ENCODE results near the gene KREMEN1.
"Not testable (repeated sequence)": the region's sequence is repeated elsewhere in the genome, so short reads cannot be mapped to it uniquely, and the experiment has no call there.

Gene KREMEN1, protein sequence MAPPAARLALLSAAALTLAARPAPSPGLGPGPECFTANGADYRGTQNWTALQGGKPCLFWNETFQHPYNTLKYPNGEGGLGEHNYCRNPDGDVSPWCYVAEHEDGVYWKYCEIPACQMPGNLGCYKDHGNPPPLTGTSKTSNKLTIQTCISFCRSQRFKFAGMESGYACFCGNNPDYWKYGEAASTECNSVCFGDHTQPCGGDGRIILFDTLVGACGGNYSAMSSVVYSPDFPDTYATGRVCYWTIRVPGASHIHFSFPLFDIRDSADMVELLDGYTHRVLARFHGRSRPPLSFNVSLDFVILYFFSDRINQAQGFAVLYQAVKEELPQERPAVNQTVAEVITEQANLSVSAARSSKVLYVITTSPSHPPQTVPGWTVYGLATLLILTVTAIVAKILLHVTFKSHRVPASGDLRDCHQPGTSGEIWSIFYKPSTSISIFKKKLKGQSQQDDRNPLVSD

DNA sequence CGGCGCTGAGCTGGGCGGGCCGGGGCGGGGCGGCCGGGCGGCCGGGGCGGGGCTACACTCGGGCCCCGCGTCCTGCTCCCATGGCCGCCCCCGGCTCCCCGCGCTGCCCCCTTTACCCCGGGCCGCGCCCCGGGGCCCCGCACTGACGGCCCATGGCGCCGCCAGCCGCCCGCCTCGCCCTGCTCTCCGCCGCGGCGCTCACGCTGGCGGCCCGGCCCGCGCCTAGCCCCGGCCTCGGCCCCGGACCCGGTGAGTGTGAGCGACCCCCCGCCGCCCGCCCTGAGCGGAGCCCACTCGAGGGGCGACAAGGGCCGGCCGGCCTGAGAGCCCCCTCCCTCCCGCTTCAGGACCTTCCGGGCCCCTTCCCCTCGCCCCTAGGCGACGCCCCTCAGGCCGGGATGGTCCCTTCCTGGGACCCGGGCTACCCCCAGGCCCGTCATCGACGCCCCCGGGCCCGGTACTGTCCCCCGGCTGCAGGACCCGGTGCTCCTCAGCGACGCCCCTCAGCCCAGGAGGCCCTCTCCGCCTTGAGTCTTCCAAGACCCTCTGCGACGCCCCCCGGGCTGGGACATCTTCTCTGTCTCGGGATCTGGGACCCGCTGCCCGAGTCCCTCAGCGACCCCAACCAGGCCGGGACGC, at the start of gene KREMEN1:
TSS of gene KREMEN1 (plus strand) at position 57 of the 639 bp plus-strand sequence. CDS start at position 153, 96 bp downstream.
- DNase-seq = no peak

DNA sequence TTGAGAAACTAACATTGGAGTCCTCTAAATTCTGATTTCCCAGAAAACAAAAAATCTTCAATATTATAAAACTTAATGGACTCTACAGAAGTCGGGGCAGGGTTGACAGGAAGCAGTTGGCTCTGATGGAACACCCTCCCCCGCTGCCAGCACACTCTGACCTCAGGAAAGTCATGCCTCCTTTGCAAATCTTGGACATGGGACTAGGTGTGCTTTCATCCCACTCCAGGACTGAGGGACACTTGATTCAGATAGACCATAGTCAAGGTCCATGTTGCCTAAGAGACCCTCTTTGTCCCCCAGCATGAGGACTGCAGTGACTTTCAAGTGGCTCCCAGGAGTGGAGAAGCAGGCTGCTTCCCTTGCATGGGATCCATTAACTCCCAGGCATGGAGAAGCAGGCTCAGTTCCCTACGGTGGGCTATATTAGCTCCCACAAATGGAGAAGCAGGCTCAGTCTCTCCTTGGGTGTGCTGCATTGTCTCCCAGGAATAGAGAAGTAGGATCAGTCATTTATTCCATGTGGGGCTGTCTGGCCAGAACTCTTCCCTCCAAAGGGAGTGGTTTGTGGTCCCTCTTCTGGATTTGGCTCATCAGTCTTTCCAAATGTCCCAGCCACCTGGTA, 49.6 kb upstream of the KREMEN1 start:
- DNase-seq = no peak

DNA sequence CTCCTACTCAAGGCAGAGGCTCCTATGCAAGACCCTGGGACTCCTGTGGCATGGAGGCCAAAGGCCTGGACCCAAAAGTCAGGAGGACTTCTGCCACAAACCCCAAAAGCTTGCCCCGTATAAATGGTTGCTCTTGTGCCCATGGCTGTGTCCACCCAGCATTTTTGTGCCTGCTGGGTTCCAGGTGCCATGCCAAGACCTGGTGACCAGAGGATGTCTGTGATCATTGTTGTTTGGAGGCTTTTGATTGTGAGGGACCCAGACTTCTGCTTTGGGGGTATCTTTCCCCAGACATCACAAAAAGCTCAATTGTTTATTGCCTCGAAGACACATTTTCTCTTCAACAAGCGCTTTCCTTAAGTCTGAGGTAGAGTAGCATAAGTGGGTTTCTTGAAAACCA, 46.3 kb upstream of the KREMEN1 start:
- no peak for DNase-seq

DNA sequence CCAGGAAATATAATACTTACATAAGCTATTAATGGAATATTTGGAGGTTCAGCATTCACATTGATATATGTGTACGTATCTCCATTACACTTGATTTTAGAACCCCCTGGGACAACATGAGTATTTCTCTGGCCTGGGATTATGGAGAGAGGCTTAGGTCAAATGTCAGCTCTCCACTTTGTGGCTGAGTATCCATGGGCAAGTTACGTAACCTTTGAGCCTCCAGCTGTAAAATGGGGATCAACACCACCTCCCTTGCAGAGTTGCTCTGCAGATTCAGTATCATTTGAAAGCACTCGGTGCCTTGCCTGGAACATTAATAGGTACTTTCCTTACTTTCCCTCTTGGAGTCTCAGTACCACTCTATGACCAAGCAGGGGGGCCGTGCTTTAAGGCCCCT, 44.4 kb upstream of the KREMEN1 start:
- DNase-seq = no peak

DNA sequence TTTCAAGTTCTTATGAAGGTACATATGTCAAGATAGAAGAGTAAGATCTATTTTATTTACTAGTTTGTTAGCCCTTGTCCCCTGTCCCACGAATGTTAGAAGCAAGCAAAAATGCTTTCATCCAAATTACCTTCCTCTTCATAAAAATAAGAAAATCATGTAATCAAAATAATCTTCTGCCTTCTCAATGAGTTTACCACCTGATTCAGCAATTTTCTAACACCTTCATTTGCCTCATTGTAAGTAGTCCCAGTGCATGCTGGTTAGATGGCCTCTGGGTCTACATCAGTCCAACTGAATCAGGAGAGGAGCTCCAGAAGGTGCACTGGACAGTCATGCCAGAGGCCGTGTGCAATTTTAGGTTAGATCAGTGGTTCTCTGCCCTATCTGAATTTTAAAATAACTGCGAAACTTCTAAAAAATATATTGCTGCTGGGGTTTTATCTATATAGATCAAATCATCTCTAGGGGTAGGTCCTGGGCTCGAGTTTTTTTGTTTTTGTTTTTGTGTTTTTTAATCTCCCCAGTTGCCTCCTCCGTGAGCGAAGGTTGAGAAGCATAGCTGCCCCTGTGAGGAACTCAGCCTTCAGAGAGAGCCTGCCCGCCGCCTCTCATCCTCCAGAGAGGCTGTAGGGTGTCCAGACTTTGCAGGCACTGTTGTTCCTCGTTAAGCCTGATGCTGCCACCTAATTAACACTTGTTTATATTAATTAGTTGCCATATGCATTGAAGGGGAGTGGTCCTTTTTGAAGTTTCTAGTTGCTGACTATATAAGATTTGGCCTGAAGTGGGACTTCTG, 43.4 kb upstream of the KREMEN1 start:
- DNase-seq = no peak

DNA sequence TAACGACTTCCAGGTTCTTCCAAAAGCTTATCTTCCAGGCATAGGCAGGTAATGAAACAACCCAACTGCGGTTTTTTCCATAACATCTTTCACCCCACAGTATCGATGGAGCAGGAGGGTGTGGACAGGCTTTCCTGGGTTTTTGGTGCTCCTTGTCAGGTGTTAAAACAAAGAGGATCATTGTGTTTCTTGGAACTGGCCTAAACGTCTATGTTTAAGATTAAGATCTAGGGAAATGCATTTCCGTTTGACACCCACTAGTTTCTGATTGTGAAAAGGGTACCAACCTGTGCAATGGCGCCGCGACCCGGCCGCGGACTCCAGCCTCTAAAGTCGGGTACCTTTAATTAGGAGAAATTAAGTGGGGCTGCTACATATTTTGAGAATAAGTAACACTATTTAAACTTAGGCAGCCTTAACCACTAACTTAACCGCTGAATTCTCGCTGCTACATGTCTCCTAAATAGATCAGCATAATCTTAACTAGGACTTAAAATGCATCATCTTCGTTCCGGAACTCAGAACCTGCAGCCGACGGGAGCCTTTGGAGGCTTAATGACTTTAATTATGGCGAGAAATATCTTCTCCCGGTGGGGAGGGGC, 42.7 kb upstream of the KREMEN1 start:
- no peak for DNase-seq

DNA sequence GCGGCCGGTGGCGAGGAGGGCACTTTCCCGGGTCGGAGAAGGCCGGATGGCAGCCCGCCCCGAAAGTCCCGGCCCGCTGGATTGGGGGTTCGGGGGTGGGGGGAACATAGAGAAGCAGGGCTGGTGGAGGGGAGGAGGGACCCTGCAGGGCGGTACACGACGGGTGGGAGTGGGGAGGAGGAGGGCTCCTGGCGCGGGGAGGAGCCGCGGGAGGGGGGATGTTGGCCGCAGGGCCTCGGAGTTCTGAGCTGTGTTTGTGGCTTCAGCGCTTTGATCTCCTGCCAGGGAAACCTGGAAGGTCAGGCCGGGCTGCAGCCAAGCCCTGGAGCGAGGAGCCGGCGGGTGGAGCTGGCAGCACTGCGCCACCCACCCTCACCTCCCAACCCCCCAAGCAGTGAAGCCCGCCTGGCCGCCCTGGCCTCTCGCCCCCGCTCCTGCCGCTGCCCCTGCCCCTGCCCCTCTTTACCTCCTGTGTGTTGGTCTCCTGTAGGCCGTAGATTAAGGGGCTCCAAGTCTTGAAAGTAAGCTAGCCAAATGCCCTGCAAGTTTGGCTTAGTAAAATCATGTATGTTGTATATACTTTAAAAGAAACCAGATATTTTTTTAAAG, 42.1 kb upstream of the KREMEN1 start:
- no peak for DNase-seq

DNA sequence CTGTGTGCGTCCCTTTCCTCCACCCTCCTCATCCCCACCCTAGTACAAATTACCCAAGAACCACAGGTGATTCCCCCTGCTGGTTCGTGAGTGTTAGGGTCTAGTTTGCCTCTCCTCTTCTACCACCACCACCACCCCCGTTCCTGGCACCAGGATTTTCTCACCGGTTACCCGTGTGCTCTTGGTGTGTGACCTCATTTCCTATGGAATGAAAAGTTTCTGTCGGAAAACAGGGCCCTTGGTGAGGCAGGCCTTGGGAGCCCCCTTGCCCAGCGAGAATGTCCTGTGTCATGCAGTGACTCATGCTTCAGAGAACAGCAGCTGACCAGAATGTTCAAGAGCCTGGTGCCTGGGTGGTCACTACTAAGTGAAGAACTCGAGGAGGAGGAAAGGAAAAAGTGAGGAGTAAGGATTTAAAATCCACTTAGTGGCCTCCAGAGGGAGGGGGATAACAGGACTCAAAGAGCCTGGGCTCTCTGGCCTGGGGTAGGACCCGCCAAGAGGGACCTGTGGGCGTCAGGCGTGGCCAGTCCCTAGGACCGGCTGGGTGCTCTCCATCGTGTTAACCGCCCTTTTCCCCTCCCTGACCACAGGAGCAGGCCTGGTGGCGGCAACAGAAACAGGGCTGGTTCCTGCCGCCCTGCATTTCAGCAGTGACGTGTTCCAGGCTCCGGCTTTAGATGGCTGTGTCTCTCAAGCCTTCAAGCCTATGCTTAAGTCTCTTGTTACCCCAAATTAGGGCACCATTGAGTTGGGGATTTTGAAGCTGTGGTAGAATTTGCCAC, 41.4 kb upstream of the KREMEN1 start:
- no peak for DNase-seq

DNA sequence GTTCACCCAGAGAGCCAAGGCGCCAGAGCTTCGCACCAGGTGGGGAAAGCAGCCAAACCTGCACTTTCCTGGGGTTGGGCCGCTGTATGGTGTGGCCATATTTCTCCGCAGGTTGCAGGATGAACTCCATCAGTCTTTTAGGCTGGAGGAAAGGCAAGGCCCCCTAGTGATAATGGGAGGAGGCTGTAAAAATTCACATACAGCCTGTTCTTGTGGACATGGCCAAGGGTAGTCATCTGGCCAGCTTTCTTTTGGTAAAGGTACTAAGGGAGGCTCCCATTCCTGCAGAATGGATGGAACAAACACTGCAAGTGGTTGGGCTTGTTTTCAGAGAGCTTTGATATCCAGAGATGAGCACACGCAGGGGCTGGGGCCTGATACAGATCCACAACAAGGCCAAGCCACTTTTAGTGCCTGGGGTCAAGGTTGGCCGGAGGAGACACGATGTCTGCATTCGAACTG, 40.8 kb upstream of the KREMEN1 start:
- no peak for DNase-seq

DNA sequence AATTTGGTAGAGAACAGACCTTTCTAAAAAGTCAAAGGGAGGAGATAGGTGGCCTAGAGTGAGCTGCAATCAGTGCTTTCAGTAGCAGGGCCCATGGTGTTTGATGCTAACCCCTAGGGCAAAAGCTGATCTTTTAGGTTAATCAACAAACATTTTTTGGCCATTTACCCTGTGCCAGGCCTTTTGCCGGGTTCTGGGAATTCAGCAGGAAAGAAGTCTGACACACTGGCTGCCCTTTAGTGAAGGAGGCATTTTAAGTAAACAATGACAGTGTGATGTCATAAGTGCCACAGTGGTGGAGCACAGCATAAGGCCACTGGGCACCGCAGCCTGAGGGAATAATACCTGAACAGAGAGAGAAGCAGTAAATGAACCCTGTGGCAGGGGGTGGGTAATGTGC, 40.3 kb upstream of the KREMEN1 start:
- DNase-seq = no peak

DNA sequence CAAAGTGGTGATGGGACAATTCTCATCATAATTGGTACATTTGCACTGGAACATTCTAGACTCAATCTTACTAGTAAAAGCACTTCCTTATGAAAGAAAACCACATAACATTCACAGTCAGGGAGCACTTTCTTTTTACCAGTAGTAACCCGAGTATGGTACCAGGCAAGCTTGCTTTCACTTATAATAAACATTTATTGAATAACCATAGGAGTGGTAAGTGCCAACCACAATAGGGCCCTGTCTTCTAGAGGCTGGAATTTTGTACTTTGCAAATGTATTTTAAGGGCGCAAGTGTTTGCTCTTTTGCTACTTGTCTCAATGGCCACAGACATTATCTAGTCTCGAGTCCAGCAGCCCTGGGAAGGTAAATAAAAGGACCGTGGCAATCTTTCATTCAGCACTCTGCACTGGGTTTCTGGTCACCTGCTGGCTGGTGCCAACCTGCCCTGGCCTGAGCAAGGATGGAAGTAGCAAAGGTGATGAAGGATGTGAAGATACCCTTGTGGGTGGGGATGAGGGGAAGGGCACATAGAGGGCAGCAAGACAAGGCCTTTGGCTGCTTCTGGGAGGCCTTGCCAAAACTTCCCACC, 35.4 kb upstream of the KREMEN1 start:
- DNase-seq = no peak

DNA sequence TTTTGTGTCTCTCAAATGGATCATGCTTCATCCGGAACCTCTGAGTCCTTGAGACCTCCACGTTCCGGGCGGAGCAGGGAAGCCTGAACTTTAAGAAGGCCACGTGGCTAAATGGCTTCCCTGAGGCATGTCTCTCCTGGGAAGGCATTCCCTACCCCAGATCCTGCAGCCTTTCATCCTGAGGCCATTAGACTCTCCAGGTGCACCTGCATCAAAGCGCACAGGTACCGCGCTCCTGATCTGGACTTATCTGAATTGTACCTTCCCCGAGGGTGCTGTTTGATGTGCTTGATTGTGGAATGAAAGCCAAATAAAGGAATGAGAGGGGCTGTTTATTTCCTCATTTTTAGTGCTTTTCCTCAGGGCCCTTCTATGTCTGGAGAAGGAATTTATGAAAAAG, 33.7 kb upstream of the KREMEN1 start:
- no peak for DNase-seq

DNA sequence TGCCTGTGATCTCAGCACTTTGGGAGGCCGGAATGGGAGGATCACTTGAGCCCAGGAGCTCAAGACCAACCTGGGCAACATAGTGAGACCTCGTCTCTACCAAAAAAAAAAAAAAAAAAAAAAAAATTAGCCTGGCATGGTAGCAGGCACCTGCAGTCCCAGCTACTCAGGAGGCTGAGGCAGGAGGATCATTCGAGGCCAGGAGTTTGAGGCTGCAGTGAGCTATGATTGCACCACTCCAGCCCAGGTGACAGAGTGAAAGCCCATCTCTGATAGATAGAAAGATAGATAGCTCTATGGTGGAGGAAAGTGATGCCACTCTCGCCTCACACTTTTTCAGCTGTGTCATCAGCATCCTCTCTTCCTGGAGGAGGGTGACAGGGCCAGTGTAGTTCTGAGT, 33.2 kb upstream of the KREMEN1 start:
- not testable (repeated sequence) for DNase-seq

DNA sequence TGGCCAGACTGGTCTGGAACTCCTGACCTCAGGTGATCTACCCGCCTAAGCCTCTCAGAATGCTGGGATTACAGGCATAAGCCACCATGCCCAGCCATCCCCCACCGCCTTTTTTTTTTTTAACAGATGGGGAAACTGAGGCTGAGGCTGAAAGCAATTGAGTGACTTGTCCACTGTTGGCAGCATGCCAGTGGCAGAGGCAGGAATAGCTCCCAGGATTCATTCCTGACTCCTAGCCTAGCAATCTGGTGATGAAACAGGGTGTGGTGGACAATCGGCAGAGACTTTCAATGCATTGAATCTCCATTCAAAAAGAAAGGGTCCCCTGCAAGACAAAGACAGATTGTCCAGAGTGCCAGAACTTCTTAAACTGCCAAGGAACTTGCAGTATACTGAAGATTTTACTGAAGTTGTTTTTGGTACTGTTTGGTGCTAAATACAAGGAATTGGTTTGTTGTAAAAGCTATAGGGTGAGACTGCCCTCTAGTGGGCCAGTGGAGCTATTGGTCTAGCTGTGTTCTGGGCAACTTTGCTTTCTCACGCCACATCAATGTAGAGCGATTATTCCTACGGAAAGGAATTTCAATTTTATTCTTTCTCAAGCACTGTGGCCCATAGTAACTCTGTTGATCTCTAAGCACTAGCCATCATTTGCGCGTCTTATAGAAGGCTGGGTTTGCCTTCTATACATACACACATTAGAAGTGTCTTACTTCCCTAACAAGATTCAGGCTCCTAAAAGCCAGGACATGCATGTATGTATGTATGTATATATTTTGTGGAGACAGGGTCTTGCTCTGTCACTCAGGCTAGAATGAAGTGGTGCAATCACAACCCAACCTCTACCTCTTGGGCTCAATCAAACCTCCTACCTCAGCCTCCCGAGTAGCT, 32.2 kb upstream of the KREMEN1 start:
- peak; percentile 72 for DNase-seq

DNA sequence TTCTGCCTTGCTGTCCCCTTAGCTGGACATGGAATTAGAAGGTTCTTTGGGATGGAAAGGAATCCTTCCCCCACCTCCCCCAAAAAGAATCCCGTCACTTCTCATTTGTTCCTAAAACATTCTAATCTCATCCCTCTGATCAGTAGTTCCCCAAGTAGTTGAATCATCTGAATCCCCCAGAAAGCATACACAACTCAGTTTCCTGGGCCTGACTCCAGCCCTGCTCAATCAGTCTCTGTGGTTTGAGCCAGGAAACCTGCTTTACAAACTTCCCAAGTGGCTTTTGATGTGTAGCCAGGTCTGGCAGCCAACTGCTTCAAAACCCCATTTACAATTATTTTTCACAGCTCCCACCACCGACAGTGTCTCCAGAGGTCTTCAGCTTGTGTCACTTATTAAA, 31.4 kb upstream of the KREMEN1 start:
- DNase-seq = no peak

DNA sequence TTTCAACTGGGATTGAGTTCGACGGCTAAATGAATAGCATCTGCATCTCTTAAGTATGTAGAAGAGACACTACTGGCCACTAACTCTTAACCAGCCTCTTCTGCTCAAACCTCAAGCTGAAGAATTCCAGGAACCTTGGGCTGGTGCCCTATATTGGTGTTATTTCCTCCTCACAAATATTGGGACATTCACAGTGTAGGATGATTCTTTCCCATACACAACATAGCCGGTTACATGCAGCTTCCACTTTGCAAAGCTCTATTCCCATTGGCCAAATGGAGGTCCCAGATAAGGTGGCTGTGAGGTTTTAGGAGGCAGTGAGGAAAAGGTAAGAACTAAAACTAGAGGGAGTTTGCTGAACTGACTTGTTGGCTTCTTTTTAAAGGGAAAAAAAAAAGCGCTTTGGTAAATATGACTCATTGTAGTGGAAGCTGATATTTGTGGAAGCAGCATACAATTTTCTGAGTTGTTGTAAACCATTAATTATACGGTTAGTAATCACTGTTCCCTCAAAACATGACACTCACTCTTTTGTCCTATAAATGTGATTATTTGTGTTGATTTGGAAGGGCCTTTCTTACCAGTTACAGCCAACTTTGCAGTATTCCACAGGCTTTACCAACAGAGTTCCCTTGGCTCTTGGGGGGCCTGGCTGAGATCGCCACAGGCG, 28.8 kb upstream of the KREMEN1 start:
- no peak for DNase-seq

DNA sequence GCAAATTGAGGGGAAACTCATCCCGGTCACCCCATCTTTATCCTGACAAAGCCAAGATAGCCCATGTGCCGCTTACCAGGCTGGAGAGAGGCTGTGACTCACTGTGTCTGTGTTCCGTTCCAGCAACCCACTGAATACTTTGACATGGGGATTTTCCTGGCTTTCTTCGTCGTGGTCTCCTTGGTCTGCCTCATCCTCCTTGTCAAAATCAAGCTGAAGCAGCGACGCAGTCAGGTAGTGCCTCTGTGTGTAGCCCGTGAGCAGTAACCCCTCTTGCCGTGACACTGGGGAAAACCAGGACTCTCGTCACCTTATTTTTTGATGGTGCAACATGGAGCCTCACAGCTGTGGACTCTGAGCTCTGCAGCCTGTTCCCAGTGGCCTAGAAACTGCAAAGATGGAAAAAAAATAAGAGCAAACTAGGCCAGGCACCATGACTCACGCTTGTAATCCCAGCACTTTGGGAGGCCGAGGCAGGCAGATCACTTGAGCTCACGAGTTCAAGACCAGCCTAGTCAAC, 28.1 kb upstream of the KREMEN1 start:
- no peak for DNase-seq

DNA sequence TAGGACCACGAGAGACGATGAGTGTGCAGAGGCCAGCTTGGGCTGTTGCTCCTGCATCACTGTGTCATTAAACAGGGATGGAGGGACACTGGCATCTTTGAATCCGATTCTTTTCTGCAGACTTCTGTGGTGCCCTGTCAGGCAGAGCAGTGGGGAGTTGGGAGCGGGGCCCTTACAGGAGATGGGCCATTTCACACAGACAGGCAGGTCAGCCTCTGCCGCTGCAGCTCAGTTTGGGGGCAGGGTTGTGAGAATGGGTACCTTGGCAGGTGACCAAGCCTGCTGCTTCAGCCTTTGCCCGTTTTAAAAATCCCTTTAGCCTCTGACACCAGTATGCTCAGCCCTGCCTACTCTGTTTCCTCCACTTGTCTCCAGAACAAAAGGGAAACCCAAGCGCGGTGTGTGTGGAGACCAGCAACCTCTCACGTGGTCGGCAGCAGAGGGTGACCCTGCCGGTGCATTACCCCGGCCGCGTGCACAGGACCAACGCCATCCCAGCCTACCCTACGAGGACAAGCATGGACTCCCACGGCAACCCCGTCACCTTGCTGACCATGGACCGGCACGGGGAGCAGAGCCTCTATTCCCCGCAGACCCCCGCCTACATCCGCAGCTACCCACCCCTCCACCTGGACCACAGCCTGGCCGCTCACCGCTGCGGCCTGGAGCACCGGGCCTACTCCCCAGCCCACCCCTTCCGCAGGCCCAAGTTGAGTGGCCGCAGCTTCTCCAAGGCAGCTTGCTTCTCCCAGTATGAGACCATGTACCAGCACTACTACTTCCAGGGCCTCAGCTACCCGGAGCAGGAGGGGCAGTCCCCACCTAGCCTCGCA, 23.8 kb upstream of the KREMEN1 start:
- DNase-seq = no peak
